ENCODE measurements around the gene MRPS9.

- TF ChIP-seq CTCF (IDR thresholded peaks at IDR 0.05; ENCODE audit: low read depth, low read length, poor library complexity, severe bottlenecking) (no peak), EZH2phosphoT487 (IDR thresholded peaks at IDR 0.05; ENCODE audit: borderline replicate concordance, low read length) (no peak)
Measured at GRCh38 chr2:105140240-105140568, 102.3 kb downstream of the MRPS9 start.
